ENCODE results near the gene DNASE1L3. TPM values are rescaled to one million over a fixed set of nuclear protein-coding genes. Genes with fewer than 3 reads are reported as not detected.

DNASE1L3 gene
- total RNA-seq, 1 donor from 2014 or later, result 3.7 TPM

GRCh38 chr3:58184982-58185360 is 25.8 kb downstream of the DNASE1L3 start:
- intact Hi-C loops (cut with DNase I), result loop anchor here (5.0 to 10.0 kb wide), 2 partner anchors 232 to 340 kb away; no protein-coding TSS in a partner anchor
- no peak for ATAC-seq (ENCODE audit: poor library complexity)
- no peak for DNase-seq

DNA sequence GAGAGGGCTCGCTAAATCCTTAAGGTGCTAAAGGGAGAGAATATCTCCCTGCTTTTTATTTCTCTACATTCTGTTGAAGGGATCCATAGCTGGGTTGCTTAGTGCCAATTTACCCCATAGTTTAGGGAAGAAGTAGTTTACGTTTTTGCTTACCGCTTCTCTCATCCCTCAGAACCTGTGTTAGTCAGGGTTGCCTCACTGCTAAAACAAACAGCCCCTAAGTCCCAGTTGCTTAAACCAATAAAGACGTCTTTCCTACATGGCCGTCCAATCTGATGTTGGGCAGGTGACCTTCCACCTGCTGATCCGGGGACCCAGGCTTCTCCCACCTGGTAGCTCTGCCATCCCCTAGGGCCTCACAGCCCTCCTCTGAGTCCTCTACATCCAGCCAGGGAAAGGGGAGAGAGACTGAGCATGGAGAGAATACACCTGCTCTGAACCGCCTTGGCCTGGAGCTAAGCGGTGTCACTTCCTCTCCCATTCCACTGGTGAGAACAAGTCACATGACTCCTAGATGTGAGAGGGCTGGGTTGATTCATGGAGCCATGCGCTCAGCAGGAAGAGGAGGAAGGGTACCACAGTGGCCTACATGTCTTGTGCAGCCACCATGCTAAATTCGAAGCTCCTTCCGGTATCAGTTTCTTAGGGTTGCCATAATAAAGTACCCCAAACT is 26.3 kb downstream of the DNASE1L3 start:
- no peak for DNase-seq
- intact Hi-C loops (cut with DNase I), result loop anchor here (10.0 kb wide), 1 partner anchor 340 kb away; no protein-coding TSS in a partner anchor
- ATAC-seq (ENCODE audit: poor library complexity), result no peak

DNA sequence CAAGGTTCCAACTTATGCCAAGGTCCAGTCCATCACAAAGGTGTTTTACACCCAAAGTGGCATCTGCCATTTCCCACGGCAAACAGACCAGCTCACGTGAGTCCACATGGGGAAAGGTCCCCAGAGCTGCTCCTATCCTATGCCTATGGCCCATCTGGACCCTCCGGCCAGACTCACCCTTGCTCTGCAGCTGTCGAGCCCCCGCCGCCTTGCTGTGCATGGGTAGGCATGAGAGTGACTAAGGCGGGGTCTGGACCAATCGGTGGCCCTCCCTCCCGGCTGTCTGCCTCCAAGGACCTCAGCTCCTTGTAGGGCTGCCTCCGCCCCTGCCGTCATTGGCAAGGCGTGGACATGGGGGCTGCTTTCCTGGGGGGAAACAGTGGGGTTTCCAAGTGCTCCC is 26.9 kb downstream of the DNASE1L3 start:
- intact Hi-C loops (cut with DNase I), result loop anchor here (10.0 kb wide), 1 partner anchor 341 kb away; no protein-coding TSS in a partner anchor
- DNase-seq (no peak), ATAC-seq (ENCODE audit: poor library complexity) (no peak)

DNA sequence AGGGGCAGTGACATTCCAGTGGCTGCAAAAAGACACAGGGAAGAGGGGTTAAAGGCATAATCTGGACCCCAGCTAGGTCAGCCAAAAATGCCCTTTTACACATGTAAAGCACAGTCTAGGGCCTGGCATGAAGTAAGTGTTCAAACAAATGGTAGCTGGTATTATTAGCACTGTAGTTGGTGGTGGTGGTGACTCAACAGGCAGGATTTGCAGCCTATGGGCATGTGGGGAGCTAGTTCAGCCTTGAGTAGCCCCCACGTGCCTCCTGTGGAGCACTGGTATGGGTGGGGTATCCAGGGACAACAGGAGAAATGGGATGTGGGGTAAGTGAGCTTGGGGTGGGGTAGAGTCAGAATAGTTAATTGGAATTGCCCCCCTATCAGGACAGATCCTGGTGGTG is 27.6 kb downstream of the DNASE1L3 start:
- no peak for ATAC-seq (ENCODE audit: poor library complexity)
- no peak for DNase-seq
- intact Hi-C loops (cut with DNase I), result loop anchor here (10.0 kb wide), 1 partner anchor 342 kb away; no protein-coding TSS in a partner anchor

DNA sequence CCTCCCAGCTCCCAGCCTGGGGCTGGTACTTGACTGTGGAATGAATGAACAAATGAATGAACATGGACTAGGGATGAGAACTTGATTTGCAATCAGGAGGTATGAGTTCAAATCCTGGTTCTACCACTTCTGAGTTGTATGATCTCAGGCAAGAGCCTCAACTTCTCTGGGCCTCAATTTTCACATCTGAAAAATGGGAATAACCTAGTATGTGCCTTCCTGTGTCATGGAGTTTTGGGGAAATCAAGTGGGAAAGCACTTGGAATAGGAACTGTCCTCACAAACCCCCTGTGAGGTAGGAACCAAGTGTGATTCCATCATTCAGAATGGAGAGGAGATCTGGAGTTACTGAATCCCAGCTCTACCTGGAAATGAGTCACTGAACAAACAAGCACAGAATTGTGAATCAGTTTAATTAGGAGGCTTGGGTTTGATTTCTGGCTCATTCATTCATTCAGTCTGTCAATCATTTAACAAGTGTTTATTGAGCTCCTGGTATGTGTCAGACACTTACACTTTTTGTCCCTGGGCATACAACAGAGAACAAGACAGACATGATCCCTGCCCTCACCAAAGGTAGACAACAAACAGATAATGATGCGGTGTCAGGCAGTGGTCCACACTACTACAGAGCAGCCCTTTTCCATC is 29.7 kb downstream of the DNASE1L3 start:
- ATAC-seq (ENCODE audit: poor library complexity), result no peak
- no peak for DNase-seq
- intact Hi-C loops (cut with DNase I), result loop anchor here (10.0 kb wide), 1 partner anchor 344 kb away; no protein-coding TSS in a partner anchor

DNA sequence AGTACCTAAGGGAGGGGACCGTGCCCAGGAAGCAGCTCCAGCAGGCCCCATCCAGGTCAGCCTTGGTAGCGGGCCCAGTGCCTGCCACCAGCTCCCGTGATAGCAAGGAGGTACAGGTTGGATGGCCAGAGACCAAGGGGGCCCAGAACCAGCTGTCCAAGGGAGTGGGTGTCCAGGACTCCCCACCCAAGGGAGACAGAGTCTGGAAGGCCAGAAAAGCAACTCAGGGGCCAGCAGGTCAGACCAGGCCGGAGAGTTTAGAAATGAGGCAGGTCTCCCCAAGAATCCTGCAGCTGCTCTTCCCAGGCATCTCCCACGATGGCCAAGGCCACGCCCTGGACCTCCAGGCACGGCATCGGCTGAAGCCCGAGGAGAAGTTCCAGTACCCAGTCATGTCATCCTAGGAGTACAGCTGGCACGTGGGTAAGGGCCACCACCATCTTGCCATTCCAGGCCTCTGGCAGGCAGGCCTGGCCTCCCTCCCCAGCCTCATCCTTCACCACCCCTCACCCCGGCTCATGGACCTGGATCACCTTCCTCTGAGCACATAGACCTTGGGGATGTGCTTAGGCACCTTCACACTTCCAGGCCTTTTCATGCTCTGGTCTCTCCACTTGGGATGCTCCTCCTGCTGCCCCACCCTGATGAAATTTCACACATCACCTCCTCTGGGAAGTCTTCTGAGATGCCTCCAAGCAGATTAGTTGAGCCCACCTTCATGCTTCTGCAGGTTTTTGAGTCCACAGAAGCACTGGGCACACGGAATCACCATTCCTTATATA is 30.5 kb downstream of the DNASE1L3 start:
- no peak for ATAC-seq (ENCODE audit: poor library complexity)
- intact Hi-C loops (cut with DNase I), result loop anchor here (10.0 kb wide), 1 partner anchor 345 kb away; no protein-coding TSS in a partner anchor
- no peak for DNase-seq

GRCh38 chr3:58179235-58180098 is 31.3 kb downstream of the DNASE1L3 start:
- ATAC-seq (ENCODE audit: poor library complexity) (no peak), DNase-seq (no peak)
- intact Hi-C loops (cut with DNase I), result loop anchor here (10.0 kb wide), 1 partner anchor 345 kb away; no protein-coding TSS in a partner anchor

GRCh38 chr3:58178528-58179234 is 32.1 kb downstream of the DNASE1L3 start:
- DNase-seq, result no peak
- ATAC-seq (ENCODE audit: poor library complexity), result no peak
- intact Hi-C loops (cut with DNase I), result no loop called here

GRCh38 chr3:58177747-58178527 is 32.8 kb downstream of the DNASE1L3 start:
- peak; percentile 94 for DNase-seq
- ATAC-seq (ENCODE audit: poor library complexity), result peak; percentile 90
- intact Hi-C loops (cut with DNase I), result no loop called here

- ATAC-seq (ENCODE audit: poor library complexity), result no peak
Measured at GRCh38 chr3:58176827-58177489, 33.8 kb downstream of the DNASE1L3 start.

DNA sequence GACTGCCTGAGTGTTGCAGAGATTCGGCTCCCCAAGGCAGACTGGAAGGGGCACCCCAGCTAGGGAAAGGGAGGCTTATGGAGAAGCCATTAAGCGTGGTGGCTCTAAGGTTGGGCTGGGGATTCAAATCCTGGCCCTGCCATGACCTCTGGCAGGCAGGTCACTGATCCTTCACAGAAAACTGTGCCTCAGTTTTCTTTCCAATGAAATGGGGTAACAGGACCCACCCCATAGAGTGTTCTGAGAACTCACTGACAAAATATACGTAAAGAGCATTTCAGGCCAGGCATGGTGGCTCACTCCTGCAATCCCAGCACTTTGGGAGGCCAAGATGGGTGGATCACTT is 34.6 kb downstream of the DNASE1L3 start:
- intact Hi-C loops (cut with DNase I), result no loop called here
- no peak for ATAC-seq (ENCODE audit: poor library complexity)
- DNase-seq, result no peak

More at GRCh38 chr3:58176827-58177489, 33.8 kb downstream of the DNASE1L3 start:
- no peak for DNase-seq
- intact Hi-C loops (cut with DNase I), result no loop called here

GRCh38 chr3:58175437-58176184 is 35.2 kb downstream of the DNASE1L3 start:
- intact Hi-C loops (cut with DNase I), result no loop called here
- DNase-seq, result no peak
- peak; percentile 13 for ATAC-seq (ENCODE audit: poor library complexity)

- intact Hi-C loops (cut with DNase I), result no loop called here
- ATAC-seq (ENCODE audit: poor library complexity) (no peak), DNase-seq (no peak)
Measured at GRCh38 chr3:58175187-58175436, 35.7 kb downstream of the DNASE1L3 start.

GRCh38 chr3:58173669-58174398 is 36.9 kb downstream of the DNASE1L3 start:
- DNase-seq (peak; percentile 71), ATAC-seq (ENCODE audit: poor library complexity) (peak; percentile 34)
- intact Hi-C loops (cut with DNase I), result no loop called here

DNA sequence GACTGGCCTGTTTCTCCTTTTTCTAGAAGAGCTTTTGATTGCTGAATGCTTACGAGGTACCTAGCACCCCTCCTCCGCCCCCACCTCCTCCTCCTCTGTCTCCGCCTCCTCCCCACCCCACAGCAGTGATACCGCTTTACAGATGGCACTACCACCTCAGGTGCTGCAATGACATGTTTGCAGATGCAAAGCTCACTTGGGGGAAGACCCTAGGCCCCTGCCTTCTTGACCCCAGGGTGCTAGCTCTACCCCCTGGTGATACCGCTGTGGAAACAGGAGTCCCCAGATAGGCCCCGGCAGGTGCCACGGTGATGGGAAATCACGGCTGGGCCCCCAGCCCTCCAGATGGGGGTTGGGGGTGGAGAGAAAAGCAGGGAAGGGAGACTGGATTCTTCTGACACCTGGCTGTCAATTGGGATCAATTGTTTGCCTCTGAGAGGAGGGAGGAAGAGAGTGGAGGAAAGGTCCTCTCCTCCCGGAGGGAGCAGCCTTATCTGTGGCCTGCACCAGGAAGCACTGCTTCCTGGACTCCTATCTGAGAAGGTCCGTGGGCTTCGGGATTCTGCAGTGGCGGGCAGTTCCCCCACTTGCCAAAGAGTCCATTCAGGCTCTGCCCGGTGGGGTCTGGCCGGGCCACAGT is 37.6 kb downstream of the DNASE1L3 start:
- intact Hi-C loops (cut with DNase I), result no loop called here

More for the DNA sequence above, 37.6 kb downstream of the DNASE1L3 start:
- no peak for ATAC-seq (ENCODE audit: poor library complexity)
- no peak for DNase-seq
